H1 (cell line): ENCODE data around the gene CD1B. TPM values are rescaled to one million over a fixed set of nuclear protein-coding genes. Genes with fewer than 3 reads are reported as not detected.

ENCODE experiments used
- CTCF ChIA-PET: fragments of 300-600 bp; sonication (Branson Sonifier 250); formaldehyde crosslinking; loops from one replicate; lab custom pipeline; 2021; ENCODE audit not compliant: partially characterized antibody; lab: Charles Lee
- POLR2A ChIA-PET: fragments of 300-600 bp; sonication (Branson Sonifier 250); formaldehyde crosslinking; loops from one replicate; lab custom pipeline; 2021; ENCODE audit warnings: inconsistent platforms; ENCODE audit not compliant: partially characterized antibody; lab: Charles Lee
- DNase-seq, 2 experiments: peaks; one replicate each; pipeline versions ENCODE4 v3.0.0 to v3.0.0-alpha.2; 2010 to 2022; ENCODE audit warnings: low spot score in 2 of 2, low read depth in 1 of 2, mixed read lengths in 1 of 2
- FAIRE-seq: peaks from 2 replicates; lab custom pipeline; 2011; peaks lifted over from hg19 to GRCh38; lab: Jason Lieb, UNC
- H2AFZ ChIP-seq: 2 replicates; pipeline ENCODE4 v1.8.1; 2012; ENCODE audit warnings: low read length, inconsistent platforms
- H2AK5ac ChIP-seq: 2 replicates; pipeline ENCODE4 v1.6.1; 2013; ENCODE audit warnings: low read depth, low read length
- H2BK120ac ChIP-seq: replicated peaks from 2 replicates; pipeline ENCODE3; 2013; ENCODE audit warnings: low read depth, low read length, inconsistent platforms
- H2BK12ac ChIP-seq: 2 replicates; pipeline ENCODE4 v1.6.1; 2013; ENCODE audit warnings: low read depth, low read length
- H2BK15ac ChIP-seq: 2 replicates; pipeline ENCODE4 v1.6.1; 2013; ENCODE audit warnings: low read length
- H2BK20ac ChIP-seq: 2 replicates; pipeline ENCODE4 v1.6.1; 2013; ENCODE audit warnings: low read length
- H2BK5ac ChIP-seq: 2 replicates; pipeline ENCODE4 v1.6.1; 2013; ENCODE audit warnings: low read depth, low read length
- H3K14ac ChIP-seq: 2 replicates; pipeline ENCODE4 v1.6.1; 2013; ENCODE audit warnings: inconsistent platforms; ENCODE audit not compliant: insufficient read length
- H3K18ac ChIP-seq: 2 replicates; pipeline ENCODE4 v1.6.1; 2013; ENCODE audit warnings: low read length; ENCODE audit errors: extremely low read depth
- H3K23ac ChIP-seq: 2 replicates; pipeline ENCODE4 v1.6.1; 2013; ENCODE audit warnings: inconsistent platforms; ENCODE audit not compliant: insufficient read length
- H3K23me2 ChIP-seq: 2 replicates; pipeline ENCODE4 v1.6.1; 2013; ENCODE audit warnings: low read depth, low read length
- H3K27ac ChIP-seq: 2 replicates; pipeline ENCODE4 v1.6.1; 2011; ENCODE audit warnings: low read depth, low read length, inconsistent platforms
- H3K27me3 ChIP-seq, 4 experiments: replicated peaks in 1 of 4; 1 replicate in 1 of 4; 2 replicates in 3 of 4; pipeline versions ENCODE4 v1.6.1 to v1.8.1; 2011 to 2013; ENCODE audit warnings: low read length in 3 of 4, mild to moderate bottlenecking in 3 of 4, inconsistent platforms in 2 of 4, mixed read lengths in 2 of 4, moderate library complexity in 1 of 4; ENCODE audit not compliant: control insufficient read depth in 3 of 4, insufficient read depth in 3 of 4; ENCODE audit errors: extremely low read depth in 1 of 4
- H3K36me3 ChIP-seq, 4 experiments: 2 replicates each; pipeline versions ENCODE4 v1.6.1 to v1.8.1; 2011 to 2013; ENCODE audit warnings: mild to moderate bottlenecking in 4 of 4, low read length in 3 of 4, moderate library complexity in 2 of 4, control low read depth in 1 of 4, inconsistent platforms in 1 of 4; ENCODE audit not compliant: insufficient read depth in 4 of 4, control insufficient read depth in 2 of 4
- H3K4ac ChIP-seq: replicated peaks from 2 replicates; pipeline ENCODE3; 2013; ENCODE audit warnings: low read length, low read depth, mixed read lengths, inconsistent platforms; ENCODE audit not compliant: insufficient read length
- H3K4me1 ChIP-seq, 4 experiments: replicated peaks in 1 of 4; 1 replicate in 1 of 4; 2 replicates in 3 of 4; pipeline versions ENCODE4 v1.6.1 to v1.8.1; 2011 to 2013; ENCODE audit warnings: low read length in 3 of 4, inconsistent platforms in 2 of 4, mixed read lengths in 1 of 4; ENCODE audit not compliant: insufficient read depth in 4 of 4, control insufficient read depth in 3 of 4
- H3K4me2 ChIP-seq, 2 experiments: 2 replicates each; pipeline versions ENCODE4 v1.6.1 to v1.8.1; 2011 to 2013; ENCODE audit warnings: low read depth in 2 of 2, low read length in 2 of 2, control low read depth in 1 of 2, inconsistent platforms in 1 of 2, mild to moderate bottlenecking in 1 of 2; ENCODE audit not compliant: insufficient read depth in 1 of 2
- H3K4me3 ChIP-seq, 4 experiments: fragments of 200-600, 300-600 bp in 1 of 4; sonication (generic), shearing (Covaris generic), sonication (Bioruptor Twin) in 1 of 4; 2 replicates each; pipeline versions ENCODE4 v1.5.1 to v1.8.1; 2011 to 2016; ENCODE audit warnings: low read length in 4 of 4, low read depth in 3 of 4, control low read depth in 2 of 4, inconsistent platforms in 2 of 4, mild to moderate bottlenecking in 2 of 4, mixed read lengths in 1 of 4, moderate library complexity in 1 of 4; ENCODE audit not compliant: insufficient read depth in 2 of 4; ENCODE audit errors: extremely low read depth in 1 of 4
- H3K56ac ChIP-seq: replicated peaks from 2 replicates; pipeline ENCODE3; 2013; ENCODE audit warnings: low read depth, mild to moderate bottlenecking, mixed read lengths, low read length, inconsistent platforms; ENCODE audit not compliant: insufficient read length
- H3K79me1 ChIP-seq: 2 replicates; pipeline ENCODE4 v1.6.1; 2013; ENCODE audit warnings: low read depth, low read length, control low read depth
- H3K79me2 ChIP-seq, 2 experiments: 2 replicates each; pipeline versions ENCODE4 v1.6.1 to v1.8.1; 2012 to 2013; ENCODE audit warnings: low read length in 2 of 2, mild to moderate bottlenecking in 2 of 2, inconsistent platforms in 1 of 2; ENCODE audit not compliant: insufficient read depth in 2 of 2, control insufficient read depth in 1 of 2
- H3K9ac ChIP-seq, 4 experiments: replicated peaks in 1 of 4; 1 replicate in 1 of 4; 2 replicates in 3 of 4; pipeline versions ENCODE4 v1.6.1 to v1.8.1; 2011 to 2013; ENCODE audit warnings: low read depth in 3 of 4, low read length in 3 of 4, control low read depth in 2 of 4, mild to moderate bottlenecking in 2 of 4, moderate library complexity in 2 of 4, inconsistent platforms in 1 of 4; ENCODE audit errors: extremely low read depth in 1 of 4
- H3K9me3 ChIP-seq, 2 experiments: 2 replicates each; pipeline versions ENCODE4 v1.6.1 to v1.8.1; 2012 to 2013; ENCODE audit warnings: mild to moderate bottlenecking in 2 of 2, moderate library complexity in 2 of 2, control low read depth in 1 of 2, inconsistent platforms in 1 of 2, low read depth in 1 of 2, low read length in 1 of 2, mixed read lengths in 1 of 2; ENCODE audit not compliant: insufficient read depth in 2 of 2
- H4K20me1 ChIP-seq, 2 experiments: replicated peaks in 1 of 2; 2 replicates each; pipeline versions ENCODE3 to v1.8.1; 2011 to 2013; ENCODE audit warnings: inconsistent platforms in 2 of 2, low read length in 2 of 2, mild to moderate bottlenecking in 1 of 2; ENCODE audit not compliant: insufficient read depth in 2 of 2, control insufficient read depth in 1 of 2
- H4K5ac ChIP-seq: 2 replicates; pipeline ENCODE4 v1.6.1; 2013; ENCODE audit warnings: low read length, low read depth, mixed read lengths, inconsistent platforms; ENCODE audit not compliant: insufficient read length
- H4K8ac ChIP-seq: 2 replicates; pipeline ENCODE4 v1.8.0; 2013; ENCODE audit warnings: mild to moderate bottlenecking, moderate library complexity, low read length, inconsistent platforms; ENCODE audit not compliant: insufficient read depth; ENCODE audit errors: extremely low read depth
- H4K91ac ChIP-seq: replicated peaks from 2 replicates; pipeline ENCODE3; 2013; ENCODE audit warnings: low read length, mixed read lengths, inconsistent platforms; ENCODE audit not compliant: insufficient read length
- CHD1 ChIP-seq: IDR thresholded peaks from 2 replicates; pipeline ENCODE4 v1.6.1; 2012; ENCODE audit warnings: low read depth, low read length, improper control_type of control experiment
- CHD2 ChIP-seq: IDR thresholded peaks from 2 replicates; pipeline ENCODE4 v1.6.1; 2012; ENCODE audit warnings: low read length, improper control_type of control experiment
- EGR1 ChIP-seq: IDR thresholded peaks from 2 replicates; pipeline ENCODE4 v1.6.1; 2011; ENCODE audit warnings: low read depth, low read length, borderline replicate concordance
- EP300 ChIP-seq, 2 experiments: IDR thresholded peaks; 1 replicate in 1 of 2; 2 replicates in 1 of 2; pipeline ENCODE4 v1.6.1; 2011 to 2012; ENCODE audit warnings: low read depth in 2 of 2, low read length in 2 of 2, mild to moderate bottlenecking in 2 of 2, borderline replicate concordance in 1 of 2, inconsistent platforms in 1 of 2, moderate library complexity in 1 of 2
- NANOG ChIP-seq: IDR thresholded peaks from 2 replicates; pipeline ENCODE4 v1.6.1; 2011; ENCODE audit warnings: low read length, low read depth, mild to moderate bottlenecking, inconsistent platforms; ENCODE audit not compliant: insufficient read depth, poor library complexity, severe bottlenecking
- SIRT6 ChIP-seq: IDR thresholded peaks from one replicate; pipeline ENCODE4 v1.7.1; 2012; ENCODE audit warnings: low read length, inconsistent platforms
- TAF7 ChIP-seq: optimal IDR thresholded peaks from 2 replicates; pipeline ENCODE3; 2011; ENCODE audit warnings: low read depth, mild to moderate bottlenecking, inconsistent platforms, low read length, moderate library complexity, borderline replicate concordance
- WGBS, 2 experiments: shearing (Covaris generic) in 1 of 2; methylation state at CpG; one replicate each; pipeline versions ENCODE4 v1.1.6 to v1.1.7; 2013 to 2015; ENCODE audit warnings: low lambda C conversion rate in 2 of 2, mixed read lengths in 2 of 2, inconsistent platforms in 1 of 2, low coverage in 1 of 2, missing lambda C conversion rate in 1 of 2; ENCODE audit not compliant: insufficient replicate concordance in 2 of 2, insufficient coverage in 1 of 2, insufficient read length in 1 of 2; ENCODE audit errors: extremely low coverage in 1 of 2, missing lambda C conversion rate in 1 of 2; 5-methylcytosine and 5-hydroxymethylcytosine counted together
- polyA plus RNA-seq, 7 experiments: library from polyadenylated mRNA; depleted of rRNA in 3 of 7; stranded (reverse) in 5 of 7; unstranded in 2 of 7; fragments of >200 nt in 5 of 7; fragments of 200-250 nt in 2 of 7; gene quantifications; 1 replicate in 5 of 7; 2 replicates in 1 of 7; 4 replicates in 1 of 7; pipeline versions ENCODE4 v1.2.1 to v1.2.3, GENCODE V29; 2011 to 2013; ENCODE audit warnings: missing spikeins in 2 of 7, mixed read lengths in 2 of 7
- total RNA-seq: library from RNA; stranded (reverse); fragmentation: NEBNext Ultra II Directional; extraction: Animal tissue kit (Norgen Biotek cat#: 25700); gene quantifications from 2 replicates; pipeline ENCODE4 v1.2.1, GENCODE V29; 2021
- TF ChIP-seq, protein P1 (sequence below), 3 experiments: IDR thresholded peaks; 1 replicate in 2 of 3; 2 replicates in 1 of 3; pipeline versions ENCODE4 v1.5.1 to v1.6.1; 2011; ENCODE audit warnings: low read length in 3 of 3, mild to moderate bottlenecking in 3 of 3, inconsistent platforms in 2 of 3, low read depth in 1 of 3, moderate library complexity in 1 of 3; ENCODE audit not compliant: insufficient read depth in 1 of 3; ENCODE audit errors: control extremely low read depth in 1 of 3

CD1B gene
- total and polyA plus RNA-seq, 2 of the 8 experiments (the other 6 are each of a cell fraction or from before 2014, with no cell fraction given): not detected

DNA sequence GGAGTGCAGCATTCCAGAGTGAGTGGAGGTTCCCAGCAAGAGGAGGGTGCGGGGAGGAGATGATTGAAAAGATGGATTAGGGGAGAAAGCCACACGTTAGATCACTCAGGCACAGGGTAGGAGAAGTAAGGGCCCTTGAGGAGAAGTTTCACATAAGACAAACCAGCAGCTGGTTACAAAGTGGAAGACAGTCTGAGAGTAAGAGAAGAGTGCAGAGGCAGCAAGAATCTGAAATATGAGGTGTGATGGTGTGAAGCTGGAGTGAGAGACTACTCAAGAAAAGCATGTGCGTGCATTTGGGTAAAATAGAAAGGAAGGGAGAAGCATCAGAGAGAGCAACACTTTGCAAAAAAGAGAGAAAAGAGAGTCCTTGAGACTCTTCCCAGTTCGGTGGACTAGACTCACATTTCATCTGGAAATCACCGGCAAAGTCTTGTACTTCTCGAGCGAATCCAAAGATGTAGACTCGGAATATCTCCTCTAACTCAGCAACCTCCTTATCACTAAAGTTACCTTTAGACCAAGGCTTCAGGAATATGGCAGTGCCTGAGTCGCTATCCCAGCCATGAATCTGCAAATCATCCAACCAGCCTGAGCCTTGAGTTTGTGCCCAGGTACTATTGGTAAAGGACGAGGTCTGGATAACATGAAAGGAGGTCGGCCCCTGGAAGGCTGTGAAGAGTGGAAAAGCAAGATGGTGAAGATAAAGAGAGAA is 783 bp downstream of the CD1B start:
- Histone ChIP-seq H3K27me3 (no peaks in the 10 kb centered on the region), H3K56ac (no peak overlapping the region), H2AFZ (no peak overlapping the region), H4K91ac (no peak overlapping the region), H3K9me3 (no peaks in the 10 kb centered on the region; a peak in 1 of 4 replicates), H3K79me2 (no peaks in the 10 kb centered on the region), H4K20me1 (no peaks in the 10 kb centered on the region), H2BK20ac (0 out of 2 replicates have a peak overlapping the region, but pooled peaks have one; percentile 55), H2BK5ac (no peak overlapping the region), H3K18ac (no peak overlapping the region), H3K9ac (no peak overlapping the region), H3K4me2 (no peak overlapping the region), H2BK120ac (no peak overlapping the region), H3K23me2 (no peaks in the 10 kb centered on the region), H2BK12ac (no peak overlapping the region), H4K8ac (no peak overlapping the region), H3K36me3 (no peaks in the 10 kb centered on the region), H3K27ac (no peak overlapping the region), H3K4me1 (no peaks in the 10 kb centered on the region), H2AK5ac (no peak overlapping the region), H3K4me3 (no peak overlapping the region), H3K14ac (no peak overlapping the region), H3K4ac (no peak overlapping the region), H4K5ac (no peak overlapping the region), H3K23ac (no peak overlapping the region), H3K79me1 (no peaks in the 10 kb centered on the region), H2BK15ac (no peak overlapping the region)
- FAIRE-seq: no peak
- WGBS, 2 experiments: 93% methylated on average over 11 of the region's 11 CpGs; no CpG with 5 or more reads in 1 of the 2 experiments
- no peak for DNase-seq
- POLR2A ChIA-PET: no interaction called here
- CTCF ChIA-PET: interaction anchor here (0.7 to 3.1 kb wide), 11 partner anchors 9 to 379 kb away, joined by 3 to 33 read pairs (median 3); no protein-coding TSS in a partner anchor
- no peak for TF ChIP-seq EP300 (IDR thresholded peaks at IDR 0.05; ENCODE audit: borderline replicate concordance in 1 of 2, low read depth in 2 of 2, low read length in 2 of 2)
- TF ChIP-seq EGR1: no peak
- no peak for TF ChIP-seq SIRT6
- TF ChIP-seq, protein P1, sequence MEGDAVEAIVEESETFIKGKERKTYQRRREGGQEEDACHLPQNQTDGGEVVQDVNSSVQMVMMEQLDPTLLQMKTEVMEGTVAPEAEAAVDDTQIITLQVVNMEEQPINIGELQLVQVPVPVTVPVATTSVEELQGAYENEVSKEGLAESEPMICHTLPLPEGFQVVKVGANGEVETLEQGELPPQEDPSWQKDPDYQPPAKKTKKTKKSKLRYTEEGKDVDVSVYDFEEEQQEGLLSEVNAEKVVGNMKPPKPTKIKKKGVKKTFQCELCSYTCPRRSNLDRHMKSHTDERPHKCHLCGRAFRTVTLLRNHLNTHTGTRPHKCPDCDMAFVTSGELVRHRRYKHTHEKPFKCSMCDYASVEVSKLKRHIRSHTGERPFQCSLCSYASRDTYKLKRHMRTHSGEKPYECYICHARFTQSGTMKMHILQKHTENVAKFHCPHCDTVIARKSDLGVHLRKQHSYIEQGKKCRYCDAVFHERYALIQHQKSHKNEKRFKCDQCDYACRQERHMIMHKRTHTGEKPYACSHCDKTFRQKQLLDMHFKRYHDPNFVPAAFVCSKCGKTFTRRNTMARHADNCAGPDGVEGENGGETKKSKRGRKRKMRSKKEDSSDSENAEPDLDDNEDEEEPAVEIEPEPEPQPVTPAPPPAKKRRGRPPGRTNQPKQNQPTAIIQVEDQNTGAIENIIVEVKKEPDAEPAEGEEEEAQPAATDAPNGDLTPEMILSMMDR (IDR thresholded peaks at IDR 0.05; ENCODE audit: control extremely low read depth in 1 of 3, insufficient read depth in 1 of 3, low read depth in 1 of 3, low read length in 3 of 3): no peak
- no peak for TF ChIP-seq TAF7
- no peak for TF ChIP-seq CHD2
- no peak for TF ChIP-seq NANOG
- TF ChIP-seq CHD1: no peak
